ENCODE results near the gene CTF1.
"Not testable (repeated sequence)": the region's sequence is repeated elsewhere in the genome, so short reads cannot be mapped to it uniquely, and the experiment has no call there.

The CTF1 gene

DNA sequence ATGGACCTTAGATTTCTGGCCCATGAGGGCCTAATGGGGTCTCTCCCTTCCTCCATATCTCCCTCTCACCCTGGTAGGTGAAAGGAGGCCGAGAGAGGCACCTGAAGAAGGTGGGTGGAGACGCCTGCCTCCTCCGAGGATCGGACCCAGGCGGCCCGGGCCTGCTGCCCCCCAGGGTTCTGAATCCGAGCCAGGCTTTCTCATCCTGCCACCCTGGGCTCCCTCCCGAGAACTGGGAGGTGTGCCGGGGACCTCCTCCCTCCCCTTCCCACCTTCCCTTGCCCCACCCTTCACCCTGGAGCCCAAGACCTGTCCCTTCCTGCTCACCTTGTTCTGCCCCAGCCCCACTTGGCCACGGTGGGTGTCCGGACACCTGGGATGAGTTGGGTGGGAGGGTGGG is 32.0 kb downstream of the CTF1 start:
- DNase-seq (ENCODE audit: low spot score) = no peak
- no peak for TF ChIP-seq CTCF (IDR thresholded peaks at IDR 0.05; ENCODE audit: extremely low read depth, missing control alignments)

DNA sequence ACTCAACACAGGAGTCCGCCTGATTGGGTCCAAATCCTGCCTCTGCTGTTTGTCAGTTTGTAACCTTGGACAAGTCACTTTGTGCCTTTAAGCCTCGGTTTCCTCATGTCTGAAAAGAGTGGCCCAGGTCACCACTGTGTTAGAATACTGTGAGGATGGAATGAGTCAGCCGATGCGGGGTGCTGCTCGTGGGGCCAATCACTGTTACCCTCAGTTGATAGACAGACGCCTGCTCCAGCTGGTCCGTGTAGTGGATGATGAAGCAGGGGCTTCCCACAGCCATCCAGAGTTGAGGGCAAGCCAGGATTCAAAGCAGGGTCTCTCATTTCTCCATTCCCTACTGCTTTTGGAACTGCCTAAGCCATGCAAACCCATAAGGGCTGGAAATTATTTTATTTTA is 32.8 kb downstream of the CTF1 start:
- DNase-seq (ENCODE audit: low spot score) = no peak
- no peak for TF ChIP-seq CTCF (IDR thresholded peaks at IDR 0.05; ENCODE audit: extremely low read depth, missing control alignments)

DNA sequence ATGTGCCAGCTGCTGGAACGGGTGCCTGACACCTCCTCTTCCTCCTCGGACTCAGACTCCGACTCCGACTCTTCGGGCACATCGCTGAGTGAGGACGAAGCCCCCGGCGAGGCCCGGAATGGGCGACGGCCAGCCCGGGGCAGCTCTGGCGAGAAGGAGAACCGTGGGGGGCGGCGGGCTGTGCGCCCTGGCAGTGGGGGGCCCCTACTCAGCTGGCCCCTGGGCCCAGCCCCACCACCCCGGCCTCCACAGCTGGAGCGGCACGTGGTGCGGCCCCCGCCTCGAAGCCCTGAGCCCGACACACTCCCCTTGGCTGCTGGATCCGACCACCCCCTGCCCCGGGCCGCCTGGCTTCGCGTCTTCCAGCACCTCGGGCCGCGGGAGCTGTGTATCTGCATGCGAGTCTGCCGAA is 33.8 kb downstream of the CTF1 start:
- no peak for TF ChIP-seq CTCF (IDR thresholded peaks at IDR 0.05; ENCODE audit: extremely low read depth, missing control alignments)
- DNase-seq (ENCODE audit: low spot score) = no peak

GRCh38 chr16:30931068-30931650 is 34.7 kb downstream of the CTF1 start:
- TF ChIP-seq CTCF (IDR thresholded peaks at IDR 0.05; ENCODE audit: extremely low read depth, missing control alignments) = no peak
- no peak for DNase-seq (ENCODE audit: low spot score)

DNA sequence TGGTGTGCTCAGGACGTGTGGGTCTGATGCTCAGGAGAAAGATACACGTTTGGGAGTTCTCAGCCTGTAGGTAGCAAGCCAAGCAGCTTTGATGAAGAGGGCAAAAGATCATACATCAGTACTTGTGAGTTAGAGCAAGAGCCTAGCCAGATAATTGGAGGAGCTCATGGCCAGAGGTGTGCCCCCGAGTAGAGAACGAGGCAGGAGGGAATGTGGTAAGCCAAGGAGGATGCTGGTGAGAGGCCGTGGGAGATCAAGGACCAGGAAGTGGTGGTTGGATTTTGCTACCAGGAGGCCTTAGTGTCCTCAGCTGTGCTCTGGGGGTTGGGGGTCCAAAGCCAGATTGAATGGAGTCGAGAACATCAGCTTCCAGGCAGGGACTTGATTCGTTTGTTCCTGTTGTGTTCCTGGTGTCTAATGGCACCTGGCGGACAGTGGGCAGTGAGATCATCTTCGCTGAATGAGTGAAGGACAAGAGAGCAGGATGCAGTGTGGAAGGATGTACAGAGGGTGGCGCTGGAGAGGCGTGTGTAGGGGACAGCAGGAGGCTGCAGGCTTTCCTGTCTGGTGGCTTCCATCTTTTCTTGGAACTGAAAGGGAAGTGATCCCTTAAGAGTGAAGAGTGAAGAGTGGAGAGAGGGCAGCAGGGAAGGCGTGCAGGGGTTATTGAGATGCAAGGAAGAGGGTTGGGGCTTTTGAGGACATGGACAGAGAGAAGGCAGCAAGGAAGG is 38.6 kb downstream of the CTF1 start:
- DNase-seq (ENCODE audit: low spot score) = no peak

GRCh38 chr16:30937692-30938091 is 41.3 kb downstream of the CTF1 start:
- DNase-seq (ENCODE audit: low spot score) = no peak
- TF ChIP-seq CTCF (IDR thresholded peaks at IDR 0.05; ENCODE audit: extremely low read depth, missing control alignments) = no peak

More for the DNA sequence above, 38.6 kb downstream of the CTF1 start:
- peak; percentile 51 for TF ChIP-seq CTCF (IDR thresholded peaks at IDR 0.05; ENCODE audit: extremely low read depth, missing control alignments)

DNA sequence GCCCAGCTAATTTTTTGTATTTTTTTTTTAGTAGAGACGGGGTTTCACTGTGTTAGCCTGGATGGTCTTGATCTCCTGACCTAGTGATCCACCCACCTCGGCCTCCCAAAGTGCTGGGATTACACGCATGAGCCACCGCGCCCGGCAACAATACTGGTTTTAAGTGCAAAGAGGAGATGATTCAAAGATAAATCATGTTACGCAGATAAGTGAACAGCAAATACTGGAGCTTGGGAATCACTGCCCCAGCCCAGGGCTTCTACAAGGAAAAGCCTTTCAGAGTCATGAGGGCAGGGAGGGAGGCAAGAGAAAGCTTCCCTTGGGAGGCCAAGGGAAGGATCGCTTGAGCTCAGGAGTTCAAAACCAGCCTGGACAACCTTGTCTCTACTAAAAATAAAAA is 43.2 kb downstream of the CTF1 start:
- DNase-seq (ENCODE audit: low spot score) = not testable (repeated sequence)
